T47D (cell line): Measurements from ENCODE around the gene USPL1.
A peak's percentile ranks its signal among the peaks of the same experiment; 100 is the strongest.

ENCODE experiments used
- DNase-seq, 2 experiments: peaks; one replicate each; pipeline versions ENCODE4 v3.0.0 to v3.0.0-alpha.2; 2011 to 2012; ENCODE audit warnings: low read depth in 1 of 2, low spot score in 1 of 2
- JUND ChIP-seq: IDR thresholded peaks from 2 replicates; pipeline ENCODE4 v1.6.1; 2012; ENCODE audit warnings: low read depth
- in situ Hi-C: cut with HindIII; loops from 2 replicates; pipeline ENCODE4 v1.10.0; 2016; ENCODE audit warnings: low sequenced_read_pairs, low pct_unique_long_range_greater_than_20kb

USPL1 gene

DNA sequence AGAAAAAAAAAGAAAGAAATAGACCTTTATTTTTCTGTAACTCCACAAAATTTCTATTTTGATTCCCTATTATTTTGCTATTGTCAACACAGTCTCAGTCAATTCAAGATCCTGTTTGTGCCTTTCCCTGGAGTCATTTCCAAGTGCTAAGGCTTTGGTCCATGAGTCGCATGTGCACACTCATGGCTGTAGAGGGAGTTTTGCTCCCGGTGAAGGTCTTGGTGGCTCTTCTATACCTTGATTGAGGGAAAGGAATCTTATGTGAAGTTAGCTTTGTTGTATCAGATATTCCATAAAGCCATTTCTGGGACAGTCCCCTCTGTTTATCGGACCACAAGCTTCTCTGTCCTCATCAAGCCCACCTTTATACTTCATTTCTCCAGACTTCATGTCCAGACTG lies 59.0 kb downstream of the USPL1 start:
- no peak for TF ChIP-seq JUND
- peak in 1 of 2 experiments; percentile 67 for DNase-seq
- in situ Hi-C loops, result no loop called here

- peak in 1 of 2 experiments; percentile 37 for DNase-seq
- in situ Hi-C loops, result no loop called here
- TF ChIP-seq JUND, result no peak
Observed at GRCh38 chr13:30679483-30680330, 62.0 kb downstream of the USPL1 start.

DNA sequence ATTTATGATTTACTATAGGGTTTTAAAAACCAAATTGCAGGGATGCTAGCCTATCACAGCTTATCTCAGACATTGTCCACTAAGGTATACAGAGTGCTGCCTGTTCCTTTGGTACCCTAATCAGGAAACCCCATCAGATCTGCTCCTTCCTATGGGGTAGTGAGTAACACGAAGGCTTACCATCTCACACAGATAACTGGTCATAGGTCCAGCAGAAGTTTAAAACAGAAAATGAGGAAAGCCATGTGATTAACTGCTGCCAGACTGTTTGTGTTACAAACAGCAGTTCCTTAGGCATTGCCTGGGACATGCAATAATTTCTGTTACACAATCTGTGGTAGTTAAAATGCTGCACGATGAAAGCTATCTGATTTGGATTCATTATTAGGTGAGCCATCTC lies 64.1 kb downstream of the USPL1 start:
- in situ Hi-C loops, result no loop called here
- DNase-seq, result no peak
- TF ChIP-seq JUND, result no peak

- TF ChIP-seq JUND, result no peak
- DNase-seq, result no peak
- in situ Hi-C loops, result no loop called here
Observed at GRCh38 chr13:30685320-30685859, 67.7 kb downstream of the USPL1 start.

GRCh38 chr13:30685987-30686386 lies 68.3 kb downstream of the USPL1 start:
- in situ Hi-C loops, result no loop called here
- no peak for TF ChIP-seq JUND
- DNase-seq, result no peak

GRCh38 chr13:30687601-30688000 lies 69.9 kb downstream of the USPL1 start:
- TF ChIP-seq JUND, result no peak
- DNase-seq, result no peak
- in situ Hi-C loops, result no loop called here

GRCh38 chr13:30689752-30690151 lies 72.0 kb downstream of the USPL1 start:
- no peak for TF ChIP-seq JUND
- no peak for DNase-seq
- in situ Hi-C loops, result no loop called here

DNA sequence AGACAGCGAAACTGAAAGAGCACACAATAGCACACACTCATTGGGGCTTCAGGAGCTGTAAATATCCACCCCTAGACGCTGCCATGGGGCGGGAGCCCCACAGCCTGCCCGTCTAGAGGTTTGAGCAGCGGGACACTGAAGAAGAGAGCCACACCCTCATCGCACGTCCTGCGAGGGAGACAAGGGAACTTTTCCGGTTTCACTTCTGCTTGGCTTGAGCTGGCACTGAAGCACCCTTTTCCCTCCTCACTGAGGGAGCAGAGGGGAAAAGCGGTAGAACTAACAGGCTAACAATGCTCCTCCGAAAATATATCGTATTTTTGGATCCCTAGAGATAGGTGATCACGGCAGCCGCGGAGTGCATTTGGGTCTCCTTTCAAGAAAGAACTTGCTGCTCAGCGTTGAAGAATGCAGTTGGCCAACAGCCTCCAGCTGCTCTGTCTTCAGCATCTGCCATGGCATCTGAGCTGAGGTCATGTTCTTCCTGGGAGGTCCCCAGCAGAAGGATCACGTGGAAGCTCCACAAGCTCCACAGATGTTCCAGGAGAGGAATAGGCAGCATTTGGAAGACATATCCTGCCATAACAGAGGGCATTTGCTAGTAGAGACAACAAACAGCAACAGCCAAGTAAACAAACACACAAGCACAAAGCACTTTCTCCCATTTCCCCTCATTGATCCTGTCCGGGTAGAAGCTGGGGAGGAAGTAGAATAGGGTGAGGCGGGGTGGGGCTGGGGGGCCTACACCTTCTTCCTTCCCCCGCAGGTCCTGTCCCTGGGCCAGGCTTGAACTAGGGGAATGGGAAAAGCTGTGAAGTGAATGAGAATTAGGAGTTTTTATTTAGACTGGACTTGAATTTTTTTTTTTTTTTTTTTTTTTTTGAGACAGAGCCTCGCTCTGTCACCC lies 72.8 kb downstream of the USPL1 start:
- in situ Hi-C loops, result no loop called here
- DNase-seq, result peak in 1 of 2 experiments; percentile 48
- TF ChIP-seq JUND, result no peak

GRCh38 chr13:30692113-30692512 lies 74.4 kb downstream of the USPL1 start:
- in situ Hi-C loops, result no loop called here
- no peak for DNase-seq
- TF ChIP-seq JUND, result no peak

DNA sequence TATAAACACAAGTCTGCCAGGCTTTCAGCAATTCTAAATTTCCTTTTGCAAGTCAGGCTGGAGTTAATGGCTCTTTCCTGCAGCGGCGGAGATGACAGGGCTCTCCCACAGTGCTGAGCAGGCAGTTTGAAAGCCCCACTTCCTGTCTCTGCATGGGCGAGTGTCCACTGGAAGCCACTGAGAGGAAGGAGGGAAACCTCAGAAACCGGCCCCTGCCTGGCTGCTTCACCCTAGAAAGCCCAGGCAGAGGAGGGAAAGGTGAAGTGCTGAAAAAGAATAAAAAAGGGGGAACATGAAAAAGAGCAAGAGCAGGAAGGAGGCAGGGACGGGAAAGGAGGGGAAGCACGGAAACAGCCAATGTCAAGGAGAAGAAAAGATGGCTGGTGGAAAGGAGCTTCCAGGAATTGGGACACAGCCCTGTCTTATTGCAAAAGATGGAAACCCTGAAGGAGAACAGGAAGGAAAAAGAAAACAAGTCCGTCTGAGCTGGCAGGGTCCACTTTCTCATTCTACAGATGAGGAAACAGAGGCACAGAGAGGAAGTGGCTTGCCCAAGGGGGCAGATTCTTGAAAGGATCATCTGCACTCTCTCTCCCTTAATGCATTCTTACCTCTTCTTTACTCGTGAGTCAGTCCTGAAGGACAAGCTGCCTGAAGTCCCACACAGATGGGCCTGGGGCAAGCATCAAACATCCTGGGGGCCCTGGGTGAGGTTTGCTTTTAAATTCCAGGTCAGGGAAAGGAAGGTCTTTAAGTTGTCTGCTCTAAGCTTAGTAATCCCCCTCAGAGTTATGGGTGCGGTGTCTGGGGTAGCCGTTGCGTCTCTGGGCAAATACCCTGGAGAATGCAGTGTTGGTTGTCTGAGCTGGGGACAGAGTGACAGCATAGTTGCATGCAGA lies 78.8 kb downstream of the USPL1 start:
- DNase-seq, result no peak
- no peak for TF ChIP-seq JUND
- in situ Hi-C loops, result no loop called here

DNA sequence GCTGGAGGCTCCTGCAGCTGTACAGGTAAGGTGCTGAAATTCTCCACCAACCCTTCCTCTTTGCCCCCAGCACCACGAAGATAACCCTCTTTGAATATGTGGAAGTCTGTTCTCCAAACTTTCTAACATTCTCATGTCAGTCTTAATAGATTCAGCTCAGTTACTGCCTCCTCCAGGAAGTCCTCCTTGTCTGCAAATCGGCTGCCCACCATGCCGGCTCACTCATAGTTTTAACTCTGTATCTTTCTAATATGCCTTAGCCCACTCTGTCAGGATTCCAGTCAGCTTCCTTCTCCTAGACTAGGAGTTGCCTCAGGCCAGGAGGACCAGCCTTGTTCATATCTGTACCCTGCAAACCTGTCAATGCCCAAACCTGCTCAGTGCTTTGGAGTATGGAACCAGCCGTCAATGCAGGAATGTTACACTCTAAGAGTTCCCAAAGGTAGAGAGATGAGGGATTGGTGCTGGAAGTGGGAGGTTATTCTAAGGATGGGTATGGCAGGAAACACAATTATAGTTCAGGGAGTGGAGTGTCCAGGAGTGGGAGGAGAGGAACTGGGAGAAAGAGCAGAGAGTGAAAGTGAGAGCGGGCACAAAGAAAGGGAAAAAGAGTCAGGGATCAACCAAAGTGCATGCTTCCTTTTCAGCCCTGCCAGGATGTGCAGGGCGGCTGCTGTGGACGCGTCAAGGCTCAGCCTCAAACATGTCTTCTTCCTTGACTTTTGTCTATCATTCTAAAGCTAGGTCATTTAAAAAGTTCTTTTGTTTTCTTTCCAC lies 79.6 kb downstream of the USPL1 start:
- in situ Hi-C loops, result no loop called here
- no peak for TF ChIP-seq JUND
- DNase-seq, result no peak
